ENCODE data around the gene SLC29A3.
"Not testable (repeated sequence)": the region's sequence is repeated elsewhere in the genome, so short reads cannot be mapped to it uniquely, and the experiment has no call there.

The SLC29A3 gene

DNA sequence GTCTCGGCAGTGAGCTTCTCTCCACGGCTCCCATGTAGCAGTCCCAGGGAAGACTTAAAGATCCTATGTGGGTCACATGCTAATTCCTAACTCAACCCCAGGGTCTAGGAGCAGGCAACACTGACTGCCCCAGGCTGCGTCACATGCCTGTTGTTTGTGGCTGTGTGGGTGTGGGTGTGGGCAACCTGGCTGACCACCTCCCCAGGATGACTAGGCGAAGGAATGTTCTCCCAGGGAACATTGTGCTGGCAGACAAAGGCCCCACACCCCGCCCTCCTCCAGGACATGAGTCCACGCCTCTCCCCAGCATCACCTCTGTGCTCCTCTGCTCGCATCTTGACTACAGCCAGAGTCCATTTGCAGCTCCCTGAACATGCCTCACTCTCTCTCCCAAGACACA lies 30.3 kb downstream of the SLC29A3 start:
- DNase-seq: no peak

DNA sequence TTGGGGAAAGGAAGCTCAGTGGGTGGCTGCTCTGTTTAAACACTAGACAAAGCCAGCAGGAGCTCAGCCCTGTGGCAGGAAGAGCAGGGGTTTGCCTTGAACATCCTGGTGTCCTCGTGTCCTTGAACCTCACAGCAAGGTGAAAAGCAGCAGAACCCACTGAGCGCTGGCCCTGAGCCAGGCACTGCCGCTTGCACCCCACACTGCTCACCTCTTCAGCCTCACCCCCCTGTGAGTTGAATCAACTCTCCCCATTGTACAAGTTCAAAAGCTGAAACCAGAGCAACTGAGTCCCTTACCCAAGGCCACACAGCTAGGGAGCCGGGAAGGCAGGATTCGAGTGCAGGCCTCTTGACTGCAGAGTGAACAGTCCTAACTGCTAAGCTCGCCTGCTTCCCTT lies 32.0 kb downstream of the SLC29A3 start:
- DNase-seq: no peak

DNA sequence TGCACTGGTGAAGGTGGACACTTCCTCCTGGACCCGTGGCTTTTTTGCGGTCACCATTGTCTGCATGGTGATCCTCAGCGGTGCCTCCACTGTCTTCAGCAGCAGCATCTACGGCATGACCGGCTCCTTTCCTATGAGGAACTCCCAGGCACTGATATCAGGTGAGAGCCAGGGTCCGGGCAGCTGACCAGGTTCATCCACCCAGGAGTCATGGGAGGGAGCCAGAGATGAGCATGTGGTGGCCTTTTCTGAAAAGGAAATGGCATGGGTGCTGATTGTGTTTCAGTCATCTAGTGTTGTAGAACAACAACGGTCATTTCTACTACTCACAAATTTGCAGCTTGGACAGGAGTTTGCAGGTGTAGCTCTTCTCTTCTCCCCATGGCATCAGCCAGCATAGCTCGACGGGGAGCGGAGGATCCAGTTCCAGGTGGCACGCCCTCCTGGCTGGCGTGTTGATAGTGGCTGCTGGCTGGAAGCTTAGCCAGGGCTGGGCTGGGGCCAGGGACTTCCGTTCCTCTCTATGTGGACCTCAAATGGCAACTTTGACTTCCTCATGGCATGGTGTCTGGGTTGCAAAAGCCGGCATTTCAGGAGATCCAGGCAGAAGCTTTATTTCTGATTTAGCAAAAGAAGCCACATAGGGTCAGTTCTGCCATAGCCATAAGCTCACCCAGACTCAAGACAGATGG lies 32.7 kb downstream of the SLC29A3 start:
- DNase-seq: no peak

DNA sequence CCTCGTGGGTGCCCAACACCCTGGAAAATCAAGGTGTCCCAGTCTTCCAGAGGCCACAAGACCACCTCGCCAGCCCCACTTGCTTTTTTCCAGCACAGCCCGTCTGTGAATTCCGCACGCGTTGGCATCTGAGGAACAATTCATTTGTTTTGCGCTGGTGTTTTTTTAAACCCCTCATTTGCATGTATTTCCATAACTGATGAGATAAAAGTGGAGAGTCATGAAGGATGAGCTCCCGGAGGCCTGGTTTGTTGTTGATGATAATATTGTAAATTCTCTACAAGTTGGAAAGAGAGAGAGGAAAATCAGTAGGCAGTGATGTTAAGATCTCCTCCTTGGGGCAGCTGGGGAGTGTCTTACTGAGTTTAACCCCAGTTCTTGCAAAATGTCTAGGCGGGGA lies 34.6 kb downstream of the SLC29A3 start:
- no peak for DNase-seq

DNA sequence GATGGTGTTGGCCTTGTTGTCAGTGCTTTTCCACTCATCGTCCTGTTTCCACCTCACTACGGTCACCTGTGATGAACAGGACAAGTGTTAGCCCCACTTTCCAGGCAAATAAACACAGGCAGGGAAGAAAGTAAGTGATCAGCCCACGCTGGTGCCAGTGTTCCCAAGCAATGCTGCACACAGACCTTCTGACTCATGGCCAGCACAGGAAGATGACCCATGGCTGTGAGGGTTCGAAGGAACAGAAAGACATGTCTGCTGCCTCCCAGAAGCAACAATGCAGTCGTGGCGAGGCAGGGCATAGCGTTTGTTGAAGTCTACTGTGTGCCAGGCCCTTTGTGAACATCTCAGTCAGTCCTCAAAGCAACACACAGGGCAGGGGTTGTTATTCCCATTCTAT lies 35.7 kb downstream of the SLC29A3 start:
- no peak for DNase-seq

DNA sequence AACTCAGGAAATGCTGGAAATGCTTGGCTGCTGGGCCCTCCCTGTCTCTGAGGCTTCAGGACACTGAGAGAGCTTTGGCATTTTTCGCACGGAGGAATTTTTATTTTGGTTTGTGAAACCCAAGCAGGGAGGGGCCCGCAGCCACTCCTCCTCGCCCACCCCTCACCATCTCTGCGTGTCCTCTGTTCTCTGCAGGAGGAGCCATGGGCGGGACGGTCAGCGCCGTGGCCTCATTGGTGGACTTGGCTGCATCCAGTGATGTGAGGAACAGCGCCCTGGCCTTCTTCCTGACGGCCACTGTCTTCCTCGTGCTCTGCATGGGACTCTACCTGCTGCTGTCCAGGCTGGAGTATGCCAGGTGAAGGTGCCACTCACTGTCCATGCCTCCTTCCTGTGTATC lies 36.8 kb downstream of the SLC29A3 start:
- no peak for DNase-seq

DNA sequence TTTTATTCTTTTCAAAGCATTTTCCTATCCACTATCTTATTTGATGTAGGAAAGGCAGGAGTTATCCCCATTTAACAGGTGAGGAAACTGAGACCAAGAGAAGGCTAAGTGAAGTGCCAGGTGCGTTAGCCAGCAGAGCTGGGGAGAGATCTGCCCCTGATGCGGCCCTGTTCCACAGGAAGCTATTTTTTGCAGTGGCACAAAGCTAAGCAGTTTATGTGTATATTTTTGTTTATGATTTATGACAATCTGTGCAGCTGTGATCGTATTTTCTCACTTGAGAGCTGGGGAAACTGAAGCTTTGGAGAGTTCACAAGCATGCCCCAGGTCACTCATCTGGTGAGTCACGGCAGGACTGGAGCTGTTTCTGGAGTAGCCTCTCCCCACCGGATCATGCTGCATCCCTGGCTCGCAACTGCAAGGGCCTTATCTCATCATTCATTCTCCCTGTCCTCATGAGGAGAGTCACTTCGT lies 38.8 kb downstream of the SLC29A3 start:
- DNase-seq: no peak

DNA sequence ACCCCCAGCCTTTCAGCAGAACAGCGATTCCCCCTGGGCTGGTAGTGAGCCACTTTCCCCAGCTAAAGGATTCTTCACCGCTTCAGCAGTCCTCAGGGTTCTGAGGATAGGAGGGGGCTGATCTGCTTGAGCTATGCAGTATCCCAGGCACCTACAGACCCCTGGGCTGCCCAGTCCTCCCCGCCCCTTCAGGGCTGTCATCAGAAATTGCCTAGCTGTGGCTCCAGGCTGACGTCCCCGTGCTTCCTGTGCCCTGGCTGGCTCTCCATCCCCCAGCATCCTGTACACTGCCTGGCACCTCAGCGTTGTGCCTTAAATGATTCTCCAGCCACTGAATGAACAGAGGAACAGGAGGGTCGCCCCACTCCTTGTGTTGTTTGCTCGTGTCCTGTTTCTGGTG lies 39.2 kb downstream of the SLC29A3 start:
- no peak for DNase-seq

DNA sequence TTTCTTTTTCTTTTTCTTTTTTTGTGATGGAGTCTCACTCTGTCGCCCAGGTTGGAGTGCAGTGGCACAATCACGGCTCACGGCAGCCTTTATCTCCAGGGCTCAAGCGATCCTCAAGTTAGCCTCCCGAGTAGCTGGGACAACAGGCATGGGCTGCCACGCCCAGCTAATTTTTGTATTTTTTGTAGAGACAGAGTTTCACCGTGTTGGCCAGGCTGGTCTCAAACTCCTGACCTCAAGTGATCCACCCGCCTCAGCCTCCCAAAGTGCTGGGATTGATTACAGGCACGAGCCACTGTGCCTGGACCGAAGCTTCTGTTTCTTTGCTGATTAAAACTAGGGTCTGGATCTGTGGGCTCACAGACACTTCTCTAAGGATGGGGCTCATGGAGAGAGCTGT lies 39.8 kb downstream of the SLC29A3 start:
- not testable (repeated sequence) for DNase-seq

DNA sequence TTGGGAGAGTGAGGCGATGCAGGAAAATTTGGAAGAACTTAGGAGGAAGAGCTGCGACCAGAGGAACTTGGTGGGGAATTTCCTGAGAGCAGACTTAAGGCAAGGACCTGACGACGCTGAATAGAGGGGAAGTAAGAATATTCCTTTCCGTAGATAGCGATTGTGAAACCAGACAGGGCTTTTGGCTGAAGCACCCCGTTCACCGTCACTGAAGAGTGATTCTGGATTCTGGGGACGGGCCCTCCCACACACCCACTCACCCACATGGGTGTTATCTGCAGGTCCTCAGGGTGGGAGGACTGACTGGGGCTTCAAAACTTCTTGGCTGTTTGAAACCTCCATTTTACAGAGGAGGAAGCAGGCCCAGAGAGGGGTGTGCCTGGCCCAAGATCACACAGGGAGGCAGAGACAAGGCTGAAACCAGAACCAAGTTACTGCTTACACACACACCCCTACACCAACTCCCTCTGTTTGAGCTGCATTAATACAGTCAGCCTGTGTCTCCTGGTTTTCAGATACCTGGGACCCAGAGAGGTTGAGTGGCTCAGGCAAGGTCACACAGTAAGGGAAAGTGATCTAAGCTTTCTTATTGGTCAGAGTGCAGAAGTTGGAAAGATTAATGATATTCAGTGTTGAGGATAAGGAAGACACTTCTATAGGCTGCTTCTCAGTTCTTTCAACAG lies 40.4 kb downstream of the SLC29A3 start:
- DNase-seq: peak in 1 of 2 donors; percentile 20

DNA sequence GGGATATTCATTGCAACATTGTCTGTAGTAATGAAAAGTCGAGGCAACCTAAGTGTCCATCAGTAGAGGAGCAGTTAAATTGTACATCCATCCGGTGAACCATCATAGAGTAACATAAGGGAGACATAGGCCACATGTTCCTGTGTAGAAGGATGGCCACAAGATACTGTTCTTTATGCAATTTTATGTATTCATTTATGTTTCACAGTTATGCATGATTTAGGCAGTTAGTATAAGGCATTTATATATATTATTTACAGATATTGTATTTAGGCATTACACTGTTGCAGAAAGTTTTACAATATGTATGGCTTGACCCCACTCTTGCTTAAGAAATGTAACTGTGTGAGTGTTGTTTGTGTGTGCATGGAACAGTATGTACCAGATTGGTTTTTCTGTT lies 41.7 kb downstream of the SLC29A3 start:
- no peak for DNase-seq

DNA sequence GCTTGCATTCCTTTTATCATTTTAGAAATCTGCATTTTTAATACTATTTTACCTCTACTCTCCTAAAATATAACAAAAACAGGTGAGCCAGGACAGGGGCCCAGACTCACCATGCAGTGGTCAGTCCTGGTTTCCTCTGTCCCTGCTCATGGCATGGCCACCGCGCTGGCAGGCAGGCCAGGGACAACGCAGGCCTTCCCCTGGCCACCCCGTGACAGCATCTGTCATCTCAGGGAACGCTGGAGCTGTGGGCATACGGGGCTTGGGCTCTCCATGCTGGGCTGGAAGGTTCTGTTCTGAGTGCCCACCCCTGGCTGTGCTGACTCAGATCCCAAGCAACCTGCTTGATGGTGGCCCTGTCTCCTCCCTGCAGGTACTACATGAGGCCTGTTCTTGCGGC lies 42.5 kb downstream of the SLC29A3 start:
- no peak for DNase-seq

DNA sequence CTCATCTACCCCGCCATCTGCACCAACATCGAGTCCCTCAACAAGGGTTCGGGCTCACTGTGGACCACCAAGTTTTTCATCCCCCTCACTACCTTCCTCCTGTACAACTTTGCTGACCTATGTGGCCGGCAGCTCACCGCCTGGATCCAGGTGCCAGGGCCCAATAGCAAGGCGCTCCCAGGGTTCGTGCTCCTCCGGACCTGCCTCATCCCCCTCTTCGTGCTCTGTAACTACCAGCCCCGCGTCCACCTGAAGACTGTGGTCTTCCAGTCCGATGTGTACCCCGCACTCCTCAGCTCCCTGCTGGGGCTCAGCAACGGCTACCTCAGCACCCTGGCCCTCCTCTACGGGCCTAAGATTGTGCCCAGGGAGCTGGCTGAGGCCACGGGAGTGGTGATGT lies 43.1 kb downstream of the SLC29A3 start:
- no peak for DNase-seq

DNA sequence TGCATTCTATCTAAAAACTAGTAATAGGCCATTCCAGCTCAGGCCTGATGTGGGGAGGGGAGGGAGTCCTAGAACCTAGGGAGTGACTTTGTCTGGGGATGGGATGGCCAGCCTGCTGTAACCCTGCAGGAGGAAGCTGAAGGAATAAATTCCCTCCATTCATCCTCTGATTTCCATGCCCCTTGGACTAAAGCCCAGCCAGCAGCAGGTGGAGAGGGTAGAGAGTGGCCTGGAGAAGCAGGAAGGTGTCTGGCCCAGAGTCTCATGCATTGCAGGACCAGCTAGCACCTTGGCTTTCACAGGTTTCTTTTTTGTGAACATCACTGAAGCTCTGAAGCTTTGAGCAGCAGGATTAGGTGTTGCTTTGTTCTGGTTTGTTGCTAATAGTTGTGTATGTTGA lies 44.9 kb downstream of the SLC29A3 start:
- DNase-seq: no peak

DNA sequence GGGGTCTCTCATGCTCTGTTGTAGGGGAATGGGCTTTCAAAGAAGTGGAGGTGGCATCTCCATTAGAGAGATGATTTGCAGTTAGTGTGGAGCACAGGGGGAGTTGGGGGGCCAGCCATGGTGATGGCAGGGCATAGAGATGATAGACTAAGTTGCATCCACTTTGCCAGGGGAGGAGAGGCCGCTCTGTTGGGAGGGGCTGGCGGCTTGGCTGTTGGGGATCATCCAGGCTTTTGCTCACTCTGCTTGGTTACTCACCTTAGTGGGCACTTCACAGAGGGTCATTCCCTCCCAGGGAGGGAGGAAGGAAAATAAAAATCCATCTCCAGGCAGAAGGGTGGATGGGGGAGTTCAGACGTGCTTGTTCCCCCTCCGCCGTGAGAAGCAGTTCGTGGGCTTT lies 46.3 kb downstream of the SLC29A3 start:
- DNase-seq: no peak

DNA sequence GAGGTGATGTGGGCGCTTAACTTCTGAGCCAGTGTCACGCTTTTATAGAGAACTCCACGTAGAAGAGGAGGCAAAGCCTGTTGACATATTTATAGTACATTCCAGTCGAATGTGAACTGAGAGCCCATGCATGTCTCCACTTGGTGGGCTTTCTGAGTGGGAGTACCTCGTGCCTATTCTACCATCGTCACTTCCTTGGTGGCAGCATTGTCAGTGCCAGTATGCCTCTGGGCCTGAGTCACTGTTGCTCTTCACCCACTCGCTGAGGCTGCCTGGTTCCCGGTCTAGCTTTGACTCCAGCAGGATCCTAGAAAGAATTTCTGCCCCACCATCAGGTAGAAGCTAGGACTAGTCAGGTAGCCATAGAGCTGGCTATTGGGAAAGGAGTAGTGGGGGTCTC lies 47.6 kb downstream of the SLC29A3 start:
- no peak for DNase-seq

DNA sequence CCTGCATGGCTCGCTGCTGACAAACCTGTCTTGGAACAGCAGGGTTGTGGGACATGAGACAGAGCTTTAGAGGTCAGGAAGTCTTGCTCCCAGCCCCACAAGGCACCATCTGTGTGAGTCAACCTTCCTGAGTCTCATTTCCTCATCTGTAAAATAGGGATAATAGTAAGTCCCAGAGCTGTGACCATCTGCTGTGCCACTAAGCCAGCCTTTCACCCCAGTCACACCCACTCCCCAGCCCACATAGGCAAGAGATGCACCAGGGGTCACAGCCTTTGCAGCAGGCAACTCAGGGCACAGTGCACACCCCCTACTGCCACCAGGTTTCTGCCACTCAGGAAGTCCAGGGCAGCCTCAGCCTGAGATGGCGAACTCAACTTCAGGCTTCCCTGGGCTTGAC lies 48.2 kb downstream of the SLC29A3 start:
- DNase-seq: peak in 1 of 2 donors; percentile 15

DNA sequence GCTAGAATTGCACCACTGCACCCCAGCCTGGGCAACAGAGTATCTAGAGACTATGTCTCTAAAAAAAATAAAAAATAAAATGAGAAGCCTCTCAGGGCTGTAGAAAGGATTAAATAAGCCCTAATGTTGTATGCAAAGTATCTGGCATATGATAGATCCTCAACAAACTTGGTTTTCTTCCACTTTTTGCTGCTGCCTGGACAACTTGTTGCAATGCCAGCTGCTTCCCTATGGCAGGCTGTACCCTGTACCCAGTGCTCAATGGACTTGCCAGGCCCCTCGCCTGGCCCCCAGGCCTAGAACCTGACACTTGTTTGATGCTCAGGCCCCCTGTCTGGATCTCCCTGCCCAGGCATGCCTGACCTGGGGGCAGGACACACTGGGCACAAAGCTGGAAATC lies 49.1 kb downstream of the SLC29A3 start:
- DNase-seq: no peak

DNA sequence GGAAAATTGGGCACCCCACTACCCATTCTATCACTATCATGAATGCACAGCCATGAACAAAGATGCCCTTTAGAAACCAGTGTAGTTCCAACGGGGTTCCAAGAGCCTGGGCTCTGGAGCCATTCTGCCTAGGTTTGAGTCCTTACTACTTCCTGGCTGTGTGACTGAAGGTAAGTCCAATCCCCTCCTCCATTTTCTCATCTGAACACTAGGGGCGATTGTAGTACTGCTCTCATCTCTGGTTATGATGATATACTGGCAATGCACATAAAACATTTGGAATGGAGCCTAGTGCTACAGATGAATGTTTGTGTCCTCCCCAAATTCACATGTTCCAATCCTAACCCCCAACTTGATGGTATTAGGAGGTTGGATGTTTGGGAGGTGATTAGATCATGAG lies 49.6 kb downstream of the SLC29A3 start:
- no peak for DNase-seq

DNA sequence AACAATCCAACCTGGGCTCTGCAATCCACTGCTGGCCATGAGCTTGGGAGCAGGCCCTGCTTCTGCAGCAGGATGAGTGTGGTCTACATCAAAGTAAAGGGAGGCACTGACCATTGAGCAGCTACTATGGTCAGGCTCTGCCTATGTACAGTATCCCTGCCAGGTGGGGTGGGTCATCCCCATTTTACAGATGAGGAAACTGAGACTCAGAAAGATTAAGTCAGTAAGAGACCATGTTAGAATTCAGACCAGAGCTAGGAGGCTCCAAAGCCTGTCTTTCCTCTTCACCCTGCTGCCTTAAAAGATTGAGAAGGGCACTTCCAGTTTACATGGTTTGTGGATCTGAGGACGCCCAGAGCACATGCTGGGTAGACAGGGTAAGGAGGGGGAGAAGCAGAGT lies 50.5 kb downstream of the SLC29A3 start:
- no peak for DNase-seq

DNA sequence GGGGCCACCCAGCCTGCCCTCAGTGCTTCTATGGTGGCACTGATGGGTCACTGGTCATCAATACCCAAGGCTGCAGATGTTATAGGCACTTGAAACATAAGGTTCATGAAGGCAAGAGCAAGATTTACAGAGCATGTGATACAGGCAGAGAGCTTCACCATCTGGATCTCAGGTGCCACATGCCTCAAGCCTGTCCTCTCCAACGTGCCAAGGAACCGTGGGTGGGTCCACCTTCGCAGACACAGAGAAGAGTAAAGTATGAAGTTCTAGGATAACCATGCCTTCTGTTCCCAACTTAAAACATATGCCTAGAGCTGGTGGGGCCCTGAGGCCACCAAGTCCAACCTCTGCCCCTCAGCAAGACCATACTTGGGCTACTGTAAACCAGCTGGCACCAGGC lies 51.0 kb downstream of the SLC29A3 start:
- no peak for DNase-seq

DNA sequence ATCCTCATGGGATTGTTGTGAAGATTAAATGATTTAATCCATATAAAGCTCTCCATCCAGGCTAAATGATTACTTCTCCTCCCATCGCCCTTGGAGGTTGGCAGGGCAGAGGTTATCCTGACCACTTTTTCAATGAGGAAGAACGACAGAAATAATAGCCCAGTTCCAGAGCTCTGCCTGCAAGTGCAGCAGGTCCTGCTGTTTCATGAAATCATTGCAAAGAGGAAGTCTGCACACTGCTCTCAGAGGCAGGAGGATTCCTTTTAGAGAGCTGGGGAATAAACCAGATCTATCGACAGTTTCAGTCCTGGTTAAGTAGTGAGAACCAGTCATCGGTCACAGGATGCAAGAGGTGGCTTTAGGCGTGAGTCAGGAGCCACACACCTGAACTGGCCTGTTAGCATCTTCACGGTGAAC lies 52.7 kb downstream of the SLC29A3 start:
- DNase-seq: no peak

DNA sequence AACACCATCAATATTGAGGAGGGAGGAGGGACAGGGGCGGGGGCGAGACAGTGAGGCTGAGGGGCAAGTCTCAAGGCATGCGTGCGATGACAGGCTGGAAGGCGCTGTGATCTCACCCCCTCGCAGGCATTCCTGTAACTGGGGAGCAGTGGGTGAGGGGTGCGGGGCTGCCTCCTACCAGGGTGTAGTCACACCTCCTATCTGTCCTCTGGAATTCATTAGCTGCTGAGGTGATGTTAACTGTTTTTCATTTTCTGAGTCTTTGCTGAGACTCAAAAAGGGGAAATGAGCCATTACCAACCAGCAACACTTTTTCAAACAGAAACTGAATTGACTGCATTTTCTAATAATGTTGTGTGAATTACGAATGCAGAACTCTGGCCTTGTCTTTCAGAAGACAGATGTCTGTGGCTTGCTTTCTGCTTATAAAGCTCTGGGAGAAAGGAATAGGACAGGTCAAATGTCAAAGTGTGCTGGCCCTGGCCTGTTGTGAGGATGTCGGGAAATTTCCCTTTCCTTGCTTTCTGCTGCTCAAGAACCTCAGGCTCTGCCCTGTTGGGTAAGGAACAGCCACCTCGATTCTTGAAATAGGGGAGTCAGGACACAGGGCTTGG lies 53.9 kb downstream of the SLC29A3 start:
- DNase-seq: no peak

DNA sequence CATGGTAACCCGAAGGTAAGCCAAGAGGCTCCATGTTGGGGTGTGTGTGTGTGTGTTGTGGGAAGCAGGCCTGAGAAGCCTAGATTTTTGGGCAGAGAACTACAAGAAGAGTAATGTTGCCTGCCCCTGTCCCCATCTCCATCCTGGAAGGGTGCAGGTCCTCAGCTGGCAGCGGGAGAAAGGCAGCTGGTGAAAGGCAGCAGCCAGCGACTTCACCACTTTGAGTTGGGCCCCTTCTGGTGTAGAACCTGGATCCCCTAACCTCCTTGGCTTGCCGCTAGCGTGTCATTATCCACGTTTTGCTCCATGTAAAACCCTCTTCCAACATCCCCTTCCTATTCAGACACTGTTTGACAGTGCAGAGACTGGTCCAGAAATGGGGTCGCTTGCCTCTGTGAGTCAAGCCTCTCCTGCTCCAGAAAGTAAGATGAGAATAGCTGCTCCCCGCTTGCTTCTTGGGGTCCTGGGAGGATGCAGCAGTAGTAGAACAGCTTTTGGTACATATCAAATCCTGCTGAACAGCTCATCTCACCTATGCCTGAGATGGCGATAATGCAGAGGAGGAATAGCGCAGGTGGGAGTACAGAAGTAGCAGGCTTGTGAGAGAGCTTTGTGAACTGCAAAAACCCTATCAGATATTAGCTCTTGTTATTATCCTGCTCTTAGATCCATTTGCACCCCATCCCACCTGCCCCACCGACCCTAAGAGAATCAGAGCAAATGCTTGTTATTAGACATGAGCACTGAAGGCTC lies 55.6 kb downstream of the SLC29A3 start:
- no peak for DNase-seq
